Glomerular endothelial cell (primary cell): Measurements from ENCODE around the gene UPF3B. TPM values are rescaled to one million over a fixed set of nuclear protein-coding genes. Genes with fewer than 3 reads are reported as not detected.
"Not testable (repeated sequence)": the region's sequence is repeated elsewhere in the genome, so short reads cannot be mapped to it uniquely, and the experiment has no call there.

Experiments
- DNase-seq: peaks from one replicate; pipeline ENCODE4 v3.0.0-alpha.2; 2011; ENCODE audit warnings: low read depth, low spot score; ENCODE audit errors: extremely low read depth
- total RNA-seq: library from RNA; depleted of rRNA; stranded (reverse); fragments of >200 nt; gene quantifications from 2 replicates; pipeline ENCODE4 v1.2.3, GENCODE V29; 2015

The UPF3B gene, protein sequence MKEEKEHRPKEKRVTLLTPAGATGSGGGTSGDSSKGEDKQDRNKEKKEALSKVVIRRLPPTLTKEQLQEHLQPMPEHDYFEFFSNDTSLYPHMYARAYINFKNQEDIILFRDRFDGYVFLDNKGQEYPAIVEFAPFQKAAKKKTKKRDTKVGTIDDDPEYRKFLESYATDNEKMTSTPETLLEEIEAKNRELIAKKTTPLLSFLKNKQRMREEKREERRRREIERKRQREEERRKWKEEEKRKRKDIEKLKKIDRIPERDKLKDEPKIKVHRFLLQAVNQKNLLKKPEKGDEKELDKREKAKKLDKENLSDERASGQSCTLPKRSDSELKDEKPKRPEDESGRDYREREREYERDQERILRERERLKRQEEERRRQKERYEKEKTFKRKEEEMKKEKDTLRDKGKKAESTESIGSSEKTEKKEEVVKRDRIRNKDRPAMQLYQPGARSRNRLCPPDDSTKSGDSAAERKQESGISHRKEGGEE
- total RNA-seq, result 2.2 and 4.1 TPM in 2 replicates

DNA sequence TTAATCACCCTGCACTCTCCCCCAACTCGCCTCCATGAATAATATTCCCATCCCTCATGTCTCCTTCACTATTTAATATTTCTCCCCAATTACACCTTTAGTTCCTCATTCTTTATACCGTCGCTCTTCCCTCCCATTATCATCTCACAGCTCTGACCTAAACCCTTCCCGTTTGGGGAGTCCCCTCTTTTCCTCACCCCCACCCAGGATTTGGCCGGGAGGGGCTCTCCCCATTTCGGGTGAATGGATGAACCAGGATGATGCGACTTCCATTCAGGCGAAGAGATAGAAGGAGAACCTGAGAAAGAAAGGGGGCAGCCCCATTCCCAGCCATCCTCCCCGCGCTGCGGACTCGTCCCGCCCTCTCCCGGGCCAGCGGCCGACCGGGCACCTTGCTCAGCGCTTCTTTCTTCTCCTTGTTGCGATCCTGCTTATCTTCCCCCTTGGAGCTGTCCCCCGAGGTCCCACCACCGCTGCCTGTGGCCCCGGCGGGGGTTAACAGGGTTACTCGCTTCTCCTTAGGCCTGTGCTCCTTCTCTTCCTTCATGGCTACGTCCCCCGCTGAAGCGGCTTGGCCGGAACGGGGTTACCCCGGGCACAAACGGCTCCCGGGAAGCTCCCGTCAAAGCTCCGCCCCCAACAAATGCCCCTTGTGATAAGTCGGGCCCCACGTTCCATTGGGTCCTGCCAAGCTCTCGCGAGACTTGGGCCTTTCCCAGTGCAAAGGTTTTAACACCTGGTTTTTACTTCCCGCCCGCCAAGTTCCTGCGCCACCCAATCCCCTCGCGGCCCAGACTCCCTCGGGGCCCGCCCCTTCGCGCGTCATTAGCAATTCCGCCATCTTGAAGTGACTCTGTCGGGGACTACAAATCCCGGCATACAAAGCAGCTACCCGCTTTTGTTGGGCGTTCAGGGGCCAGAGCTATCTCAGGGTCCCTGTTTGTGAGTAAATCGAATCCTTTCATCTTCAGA is at the start of gene UPF3B:
UPF3B (minus strand) TSS at position 582 of the 972 bp plus-strand sequence; CDS start at position 547, 35 bp downstream.
- peak; percentile 70 for DNase-seq

DNA sequence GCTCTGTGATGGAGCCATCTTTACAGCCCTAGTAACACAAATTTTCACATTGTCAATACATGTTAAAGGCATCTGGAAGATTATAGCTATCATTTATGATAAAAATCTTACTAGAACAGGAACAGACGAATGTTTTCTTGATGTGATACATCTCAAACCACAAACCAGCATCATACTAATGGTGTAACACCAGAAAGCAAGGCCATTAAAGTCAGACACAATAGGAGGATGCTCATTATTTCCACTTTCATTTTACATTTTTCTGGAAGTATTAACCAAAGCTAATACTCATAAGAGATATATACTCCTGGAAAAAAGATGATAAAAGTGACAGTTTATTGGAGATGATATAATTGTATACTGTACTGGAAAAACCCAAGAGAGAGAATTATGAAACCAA is 48.2 kb upstream of the UPF3B start:
- DNase-seq, result no peak

DNA sequence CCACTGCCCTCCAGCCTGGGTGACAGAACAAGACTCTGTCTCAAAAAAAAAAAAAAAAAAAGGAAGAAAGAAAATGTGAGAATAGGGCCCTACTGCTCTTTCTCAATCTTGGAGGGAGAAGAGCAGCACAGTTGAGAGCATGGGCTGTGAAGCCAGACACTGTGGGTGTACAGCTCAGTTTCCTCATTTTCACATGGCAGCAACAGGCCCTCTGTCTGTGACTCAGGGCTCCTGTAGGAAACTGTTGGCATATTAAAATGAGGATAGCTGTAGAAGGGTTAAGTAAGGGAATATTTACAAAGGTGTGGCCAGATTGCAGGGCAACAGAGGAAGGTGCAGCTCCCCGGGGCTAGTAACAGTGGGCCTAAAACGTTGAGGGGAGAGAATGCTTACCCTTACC is 46.4 kb upstream of the UPF3B start:
- no peak for DNase-seq

DNA sequence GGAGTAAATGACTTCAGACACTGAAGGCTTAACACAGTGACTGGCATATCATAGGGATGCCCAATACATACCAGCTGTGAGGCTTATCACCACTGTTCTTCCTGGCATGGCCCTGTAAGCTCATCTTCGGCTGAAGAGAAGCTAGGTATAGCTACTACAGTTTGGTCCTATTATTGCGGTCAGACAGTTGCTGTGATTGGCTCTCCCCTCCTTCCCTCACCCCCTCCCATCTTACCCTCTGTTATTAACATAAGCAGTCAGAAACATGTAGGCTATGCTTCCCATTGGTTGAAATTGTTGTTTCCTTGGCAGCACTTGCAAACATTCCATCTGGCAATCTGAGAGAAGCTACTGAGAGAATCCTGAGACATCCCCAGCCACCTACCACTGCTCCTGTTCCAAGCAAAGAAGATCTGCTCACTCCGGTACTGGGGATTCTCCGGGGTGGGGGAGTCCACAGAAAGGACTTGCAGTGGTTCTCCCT is 43.1 kb upstream of the UPF3B start, which contains the start of gene AKAP14:
AKAP14 (plus strand) TSS at position 51 of the 484 bp plus-strand sequence. CDS start 7,331 bp downstream, outside the sequence.
- DNase-seq, result no peak

DNA sequence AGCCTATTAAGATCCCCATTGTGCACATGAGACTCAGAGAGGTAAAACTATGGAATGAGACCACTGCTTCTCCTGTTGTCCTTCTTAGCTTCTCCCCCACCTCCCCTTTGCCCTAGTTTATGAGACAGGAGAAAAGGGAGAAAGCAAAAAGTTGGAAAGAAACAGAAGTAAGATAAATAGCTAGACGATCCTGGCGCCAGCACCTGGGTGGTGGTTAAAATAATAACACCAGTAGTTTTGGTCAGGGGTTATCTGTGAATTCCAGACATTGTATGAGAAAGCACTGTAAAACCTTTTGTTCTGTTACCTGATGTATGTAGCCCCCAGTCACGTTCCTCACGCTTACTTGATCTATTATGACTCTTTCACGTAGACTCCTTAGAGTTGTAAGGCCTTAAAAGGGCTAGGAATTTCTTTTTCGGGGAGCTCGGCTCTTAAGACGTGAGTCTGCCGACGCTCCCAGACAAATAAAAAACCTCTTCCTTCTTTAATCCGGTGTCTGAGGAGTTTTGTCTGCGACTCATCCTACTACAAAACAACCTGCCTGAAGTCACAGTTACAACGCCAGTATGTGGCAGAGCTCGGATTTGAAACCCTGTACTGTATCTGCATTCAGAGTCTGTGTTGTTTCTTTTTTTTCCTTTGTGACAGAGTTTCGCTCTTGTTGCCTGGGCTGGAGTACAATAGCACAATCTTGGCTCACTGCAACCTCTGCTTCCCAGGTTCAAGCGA is 39.4 kb upstream of the UPF3B start:
- not testable (repeated sequence) for DNase-seq

DNA sequence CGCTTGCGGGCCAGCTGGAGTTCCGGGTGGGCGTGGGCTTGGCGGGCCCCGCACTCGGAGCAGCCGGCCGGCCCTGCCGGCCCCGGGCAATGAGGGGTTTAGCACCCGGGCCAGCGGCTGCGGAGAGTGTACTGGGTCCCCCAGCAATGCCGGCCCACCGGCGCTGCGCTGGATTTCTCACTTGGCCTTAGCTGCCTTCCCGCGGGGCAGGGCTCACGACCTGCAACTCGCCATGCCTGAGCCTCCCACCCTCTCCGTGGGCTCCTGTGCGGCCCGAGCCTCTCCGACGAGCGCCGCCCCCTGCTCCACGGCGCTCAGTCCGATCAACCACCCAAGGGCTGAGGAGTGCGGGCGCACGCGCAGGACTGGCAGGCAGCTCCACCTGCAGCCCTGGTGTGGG is 37.9 kb upstream of the UPF3B start:
- DNase-seq, result not testable (repeated sequence)

DNA sequence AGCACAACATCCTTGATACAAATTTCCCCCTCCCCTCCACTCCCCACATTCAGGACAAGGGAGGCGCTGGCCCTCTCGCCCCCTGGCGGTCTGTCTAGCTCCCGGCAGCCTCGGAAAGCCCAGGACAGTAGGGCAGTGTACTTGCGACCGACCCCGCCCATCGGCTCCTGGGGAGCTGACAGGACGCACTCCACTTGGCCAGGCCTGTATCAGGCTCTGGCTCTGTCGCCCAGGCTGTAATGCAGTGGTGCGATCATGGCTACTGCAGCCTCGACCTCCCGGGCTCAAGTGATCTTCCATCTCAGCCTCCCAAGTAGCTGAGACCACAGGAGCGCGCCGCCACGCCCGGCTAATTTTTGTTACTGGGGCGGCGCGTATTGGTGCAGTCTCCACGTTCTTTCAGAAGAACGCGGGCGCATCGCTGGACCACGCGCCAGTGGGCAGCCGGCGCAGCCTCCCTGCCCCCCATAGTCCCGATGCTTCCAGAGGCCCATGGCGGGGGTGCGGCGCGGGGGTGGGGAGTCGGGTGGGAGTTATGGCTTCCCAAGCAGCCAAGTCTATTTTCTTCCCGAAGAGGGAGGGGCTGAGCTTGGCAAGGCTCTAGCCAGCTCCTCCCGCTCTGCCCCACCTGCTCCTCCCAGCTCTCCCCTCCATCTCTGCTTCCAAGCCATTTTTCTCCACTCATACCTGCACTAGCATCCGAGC is 35.1 kb upstream of the UPF3B start:
- no peak for DNase-seq

DNA sequence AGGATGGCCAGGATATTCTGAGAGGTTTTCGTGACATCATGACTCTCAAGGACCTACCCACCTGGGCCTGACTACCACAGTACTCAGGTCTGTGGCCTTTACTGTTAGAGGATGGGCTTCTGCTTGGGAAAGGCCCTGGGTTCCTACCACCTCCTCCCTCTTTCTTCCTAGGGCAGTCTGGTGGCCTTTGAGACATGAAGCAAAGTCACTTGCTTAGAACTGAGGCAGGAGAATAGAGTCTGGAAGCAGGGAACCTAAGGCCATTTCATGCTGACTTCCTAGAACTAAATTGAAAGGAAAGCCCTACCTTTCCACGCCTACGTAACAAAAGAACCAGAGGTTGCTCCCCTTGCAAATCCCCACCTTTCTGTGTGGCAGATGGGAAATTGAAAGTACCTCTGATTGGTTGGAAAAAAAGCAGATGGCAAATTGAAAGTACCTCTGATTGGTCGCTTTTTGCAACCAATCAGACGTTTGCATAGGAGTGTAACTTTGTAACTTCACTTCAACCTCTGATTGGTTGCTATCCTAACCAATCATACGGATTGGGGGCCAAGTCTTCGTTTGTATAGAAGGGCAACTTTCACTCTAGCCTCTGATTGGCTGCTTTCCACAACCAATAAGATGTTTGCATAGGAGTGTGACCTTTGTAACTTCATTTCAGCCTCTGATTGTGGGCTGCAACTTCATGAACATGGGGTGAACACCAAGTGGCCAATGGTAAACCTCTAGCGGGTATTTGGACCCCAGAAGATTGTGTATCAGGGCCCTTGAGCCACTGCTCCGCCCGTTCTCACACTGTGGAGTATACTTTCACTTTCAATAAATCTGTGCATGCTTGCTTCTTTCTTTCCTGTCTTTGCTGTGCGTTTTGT is 33.0 kb upstream of the UPF3B start:
- DNase-seq, result no peak

DNA sequence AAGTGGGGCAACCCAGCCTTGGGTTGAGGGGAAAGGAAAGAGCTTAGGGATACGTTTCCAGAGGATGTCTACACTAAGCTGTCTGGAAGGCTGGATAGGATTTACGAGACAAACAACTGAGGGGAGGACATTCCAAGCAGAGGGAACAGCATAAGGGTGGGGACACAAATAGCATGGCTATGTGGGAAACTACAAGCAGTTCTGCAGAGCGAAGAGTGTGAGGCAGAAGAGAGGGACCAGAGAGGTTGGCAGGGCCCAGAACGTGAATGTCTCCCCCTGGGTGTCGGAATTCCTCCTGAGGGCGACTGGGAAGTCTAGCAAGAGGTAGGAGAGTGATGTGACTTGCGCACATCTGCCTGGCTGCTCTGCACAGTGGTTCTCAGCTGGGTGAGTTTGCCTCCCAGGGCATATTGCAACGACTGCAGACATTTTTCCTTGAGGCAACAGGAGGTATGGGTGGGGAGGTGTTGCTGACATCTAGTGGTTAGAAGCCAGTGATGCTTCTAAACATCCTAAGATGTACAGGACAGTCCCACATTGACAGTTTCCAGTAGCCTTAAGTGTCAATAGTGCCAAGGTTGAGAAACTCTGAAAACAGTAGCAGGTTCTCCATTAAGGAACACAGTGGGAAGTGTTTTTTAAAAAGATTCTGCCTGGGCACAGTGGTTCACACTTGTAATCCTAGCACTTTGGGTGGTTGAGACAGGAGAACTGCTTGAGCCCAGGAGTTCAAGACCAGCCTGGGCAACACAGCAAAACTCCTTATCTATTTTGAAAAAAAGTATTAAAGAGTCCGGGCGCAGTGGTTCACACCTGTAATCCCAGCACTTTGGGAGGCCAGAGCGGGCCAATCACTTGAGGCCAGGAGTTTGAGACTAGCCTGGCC is 28.0 kb upstream of the UPF3B start:
- DNase-seq, result no peak

DNA sequence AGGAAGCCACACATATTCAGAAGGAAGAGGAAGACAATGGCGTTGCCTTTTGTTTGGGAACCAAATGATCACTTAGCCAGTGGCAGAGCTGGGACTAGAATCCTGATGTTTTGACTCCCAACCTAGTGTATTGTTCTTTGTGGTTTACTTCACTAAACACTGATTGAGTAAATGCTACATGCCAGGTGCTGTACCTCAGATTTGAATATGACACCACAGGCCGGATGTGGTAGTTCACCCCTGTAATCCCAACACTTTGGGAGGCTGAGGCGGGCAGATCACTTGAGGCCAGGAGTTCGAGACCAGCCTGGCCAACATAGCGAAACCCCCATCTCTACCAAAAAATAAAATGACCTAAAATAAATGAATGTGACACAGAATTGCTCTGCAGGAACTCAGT is 27.3 kb upstream of the UPF3B start:
- no peak for DNase-seq

DNA sequence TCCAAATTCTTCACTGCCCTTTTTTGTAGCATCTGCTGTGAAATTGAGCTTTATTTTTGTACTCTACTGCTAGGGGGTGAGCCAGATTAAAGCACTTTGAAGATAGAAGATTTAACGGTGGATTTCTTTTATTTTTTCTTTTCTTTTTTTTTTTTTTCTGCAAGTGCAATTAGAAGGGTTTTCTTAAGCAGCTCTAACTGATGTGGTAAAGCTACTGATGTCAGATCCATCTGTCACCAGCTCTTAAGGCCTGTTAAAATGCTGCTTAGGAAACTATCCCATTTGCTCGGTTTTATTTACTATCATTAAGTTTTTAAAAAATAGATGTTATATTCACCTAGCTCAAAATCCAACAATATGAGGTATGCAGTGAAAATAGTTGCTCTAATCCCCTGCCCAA is 26.0 kb upstream of the UPF3B start:
- no peak for DNase-seq

DNA sequence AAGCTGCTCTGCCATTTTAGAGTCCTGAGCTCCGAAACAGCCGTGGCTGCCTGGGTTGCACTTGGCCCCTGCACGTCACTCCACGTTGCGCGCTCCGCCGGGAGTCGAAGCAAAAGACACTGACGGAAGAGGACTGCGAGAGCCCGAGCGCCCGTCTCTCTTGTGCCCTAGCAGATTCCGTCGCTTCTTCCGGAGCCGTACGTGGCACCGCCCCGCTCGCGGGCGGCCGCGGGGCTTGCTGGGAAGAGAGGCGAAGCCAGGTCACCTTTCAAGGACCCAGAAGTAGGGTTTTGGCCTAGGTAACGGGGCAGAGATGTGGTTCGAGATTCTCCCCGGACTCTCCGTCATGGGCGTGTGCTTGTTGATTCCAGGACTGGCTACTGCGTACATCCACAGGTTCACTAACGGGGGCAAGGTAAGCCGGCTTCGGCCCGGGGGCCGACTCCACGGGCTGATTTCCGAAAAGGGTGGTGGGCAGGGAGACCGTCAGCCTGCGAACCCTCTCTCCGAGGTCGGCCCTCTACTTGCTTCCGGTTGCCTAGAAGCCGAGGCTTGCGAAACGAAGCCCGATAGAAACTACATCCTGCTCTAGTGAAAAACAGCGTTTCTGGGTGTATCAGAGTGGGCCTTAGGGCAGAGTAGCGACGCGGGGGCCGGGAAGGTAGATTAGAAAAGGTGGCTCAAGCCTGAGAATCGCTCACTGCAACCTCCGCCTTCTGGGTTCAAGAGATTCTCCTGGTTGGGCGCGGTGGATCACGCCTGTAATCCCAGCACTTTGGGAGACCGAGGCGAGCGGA is 19.0 kb upstream of the UPF3B start, which contains the start of the genes NDUFA1 and RNF113A:
NDUFA1 (plus strand) TSS at position 234 of the 797 bp plus-strand sequence; CDS start at position 314, 80 bp downstream.
RNF113A (minus strand) TSS at position 135 of the 797 bp plus-strand sequence; CDS start at position 15, 120 bp downstream.
- DNase-seq, result no peak

DNA sequence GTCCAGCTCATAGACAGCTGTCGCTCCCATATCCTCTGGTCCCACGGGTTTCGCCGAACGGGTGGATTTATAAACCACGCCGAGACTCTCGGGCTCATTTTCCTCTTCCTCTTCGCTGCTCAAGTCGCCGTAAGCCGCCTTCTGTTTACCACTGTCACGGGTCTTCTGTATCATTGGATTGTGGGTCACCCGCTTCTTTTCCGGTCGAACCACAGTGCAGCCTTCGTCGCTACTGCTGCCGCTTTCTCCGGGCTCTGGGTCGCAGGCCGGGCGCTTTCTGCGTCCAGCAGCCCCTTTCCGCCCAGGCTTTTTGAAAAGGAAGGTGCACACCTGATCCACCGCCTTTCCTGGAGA is 18.5 kb upstream of the UPF3B start:
- no peak for DNase-seq

DNA sequence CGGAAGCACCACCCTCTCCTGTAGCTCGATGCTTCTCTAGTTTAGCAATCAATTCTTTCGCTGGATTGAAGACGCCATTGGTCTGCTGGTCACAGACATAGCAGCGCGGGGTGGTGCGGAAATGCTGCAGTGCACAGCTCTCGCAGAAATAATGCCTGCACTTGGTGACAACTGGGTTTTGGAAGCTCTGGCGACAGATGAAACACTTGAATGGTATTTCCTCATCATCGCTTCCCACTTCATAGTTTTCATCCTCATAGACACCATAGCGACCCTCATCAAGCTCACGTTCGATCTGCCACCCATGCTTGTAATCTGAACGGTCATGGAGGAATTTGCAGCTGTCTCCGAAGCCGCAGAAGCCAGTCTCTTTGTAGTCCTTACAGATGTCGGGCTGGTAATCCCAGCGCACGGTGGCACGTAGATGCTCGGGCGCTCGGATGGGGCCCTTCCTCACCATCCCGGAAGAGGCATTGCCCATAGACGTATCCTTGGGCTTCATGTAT is 17.9 kb upstream of the UPF3B start:
- DNase-seq, result no peak

DNA sequence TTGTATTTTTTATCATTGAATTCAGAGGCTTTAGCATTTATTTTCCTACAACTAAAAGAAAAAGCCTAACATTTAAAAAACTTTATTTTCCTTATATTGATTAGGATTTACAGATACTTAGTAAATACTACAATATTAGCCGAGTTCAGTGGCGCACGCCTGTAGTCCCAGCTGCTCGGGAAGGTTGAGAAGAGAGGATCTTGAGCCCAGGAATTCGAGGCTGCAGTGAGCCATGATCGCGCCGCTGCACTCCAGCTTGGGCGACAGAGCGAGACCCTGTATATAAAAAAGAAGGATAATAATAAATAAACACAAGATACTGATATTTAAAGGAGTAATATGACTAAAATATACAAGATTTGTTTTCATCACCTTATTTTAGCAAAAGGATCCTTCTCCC is 681 bp upstream of the UPF3B start:
- no peak for DNase-seq

DNA sequence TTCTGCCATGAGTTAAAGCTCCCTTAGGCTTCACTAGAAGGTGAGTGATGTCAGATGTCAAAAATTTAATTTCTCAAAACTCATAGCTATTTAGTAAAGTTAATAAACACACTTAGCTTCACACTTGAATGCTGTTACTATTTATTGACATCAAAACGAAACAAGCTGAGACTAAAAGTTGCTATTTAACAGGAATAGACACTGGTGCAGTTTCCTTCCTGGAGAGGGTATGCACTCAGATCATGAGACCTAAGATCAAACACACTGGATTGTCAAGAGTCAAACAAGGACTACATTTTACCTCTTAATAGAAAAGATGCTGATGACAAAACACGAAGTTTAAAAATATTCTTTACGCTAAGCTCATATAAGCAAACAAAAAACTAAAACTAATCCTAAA is 18.9 kb downstream of the UPF3B start:
- DNase-seq, result no peak

DNA sequence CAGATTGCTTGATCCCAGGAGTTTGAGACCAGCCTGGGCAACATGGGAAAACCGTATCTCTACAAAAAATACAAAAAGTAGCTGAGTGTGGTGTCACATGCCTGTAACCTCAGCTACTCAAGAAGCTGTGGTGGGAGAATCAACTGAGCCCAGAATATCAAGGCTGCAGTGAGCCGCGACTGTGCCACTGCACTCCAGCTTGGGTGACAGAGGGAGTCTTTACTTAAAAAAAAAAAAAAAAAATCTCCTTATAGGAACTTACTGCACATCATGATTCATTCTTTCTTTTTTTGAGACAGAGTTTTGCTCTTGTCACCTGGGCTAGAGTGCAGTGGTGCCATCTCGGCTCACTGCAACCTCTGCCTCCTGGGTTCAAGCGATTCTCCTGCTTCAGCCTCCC is 24.3 kb downstream of the UPF3B start:
- DNase-seq, result no peak
